NCI-H524 (cell line): ENCODE data around the gene TUBGCP5.

Experiments
- DNase-seq, 2 experiments: peaks; one replicate each; lab custom pipeline; 2025; lab: John Stamatoyannopoulos, UW

TUBGCP5 gene

GRCh38 chr15:22978691-22979237 lies 60.6 kb downstream of the TUBGCP5 start:
- DNase-seq, result peak in 1 of 2 experiments; percentile 42

DNA sequence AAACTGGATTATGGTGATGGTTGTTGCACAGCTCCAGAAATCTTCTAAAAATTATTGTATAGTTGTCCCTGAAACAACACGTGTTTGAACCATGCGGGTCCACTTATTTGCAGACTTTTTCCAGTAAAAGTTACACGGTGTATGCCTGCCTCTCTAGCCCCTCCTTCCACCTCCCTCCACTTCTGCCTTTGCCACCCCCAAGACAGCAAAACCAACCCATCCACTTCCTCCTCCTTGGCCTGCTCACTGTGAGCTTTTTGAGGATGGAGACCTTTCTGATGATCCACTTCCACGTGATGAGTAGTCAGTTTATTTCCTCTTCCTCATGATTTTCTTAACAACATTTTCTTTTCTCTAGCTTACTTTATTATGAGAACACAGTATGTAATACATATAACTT lies 64.6 kb downstream of the TUBGCP5 start:
- DNase-seq, result no peak

- DNase-seq, result no peak
Observed at GRCh38 chr15:22973987-22974386, 65.4 kb downstream of the TUBGCP5 start.

GRCh38 chr15:22973286-22973685 lies 66.1 kb downstream of the TUBGCP5 start:
- DNase-seq, result no peak

DNA sequence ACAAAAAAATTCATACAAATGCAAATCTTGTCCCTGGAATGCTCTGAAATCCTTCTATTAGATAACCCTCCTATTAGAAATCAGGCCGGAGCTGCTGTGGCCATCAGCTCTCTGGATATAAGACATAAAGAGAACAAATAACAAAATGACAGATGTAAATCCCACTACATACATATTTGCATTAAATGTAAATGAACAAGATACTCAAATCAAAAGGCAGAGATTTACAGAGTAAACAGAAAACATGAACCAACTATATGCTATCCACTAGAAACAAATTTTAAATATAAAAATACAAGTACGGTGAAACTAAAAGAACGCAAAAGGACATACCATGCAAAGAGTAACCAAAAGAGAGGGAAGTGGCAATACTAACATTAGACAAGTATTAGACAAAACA lies 69.9 kb downstream of the TUBGCP5 start:
- no peak for DNase-seq

- DNase-seq, result no peak
Observed at GRCh38 chr15:22968366-22968765, 71.0 kb downstream of the TUBGCP5 start.

- no peak for DNase-seq
Observed at GRCh38 chr15:22967084-22967770, 72.1 kb downstream of the TUBGCP5 start.

DNA sequence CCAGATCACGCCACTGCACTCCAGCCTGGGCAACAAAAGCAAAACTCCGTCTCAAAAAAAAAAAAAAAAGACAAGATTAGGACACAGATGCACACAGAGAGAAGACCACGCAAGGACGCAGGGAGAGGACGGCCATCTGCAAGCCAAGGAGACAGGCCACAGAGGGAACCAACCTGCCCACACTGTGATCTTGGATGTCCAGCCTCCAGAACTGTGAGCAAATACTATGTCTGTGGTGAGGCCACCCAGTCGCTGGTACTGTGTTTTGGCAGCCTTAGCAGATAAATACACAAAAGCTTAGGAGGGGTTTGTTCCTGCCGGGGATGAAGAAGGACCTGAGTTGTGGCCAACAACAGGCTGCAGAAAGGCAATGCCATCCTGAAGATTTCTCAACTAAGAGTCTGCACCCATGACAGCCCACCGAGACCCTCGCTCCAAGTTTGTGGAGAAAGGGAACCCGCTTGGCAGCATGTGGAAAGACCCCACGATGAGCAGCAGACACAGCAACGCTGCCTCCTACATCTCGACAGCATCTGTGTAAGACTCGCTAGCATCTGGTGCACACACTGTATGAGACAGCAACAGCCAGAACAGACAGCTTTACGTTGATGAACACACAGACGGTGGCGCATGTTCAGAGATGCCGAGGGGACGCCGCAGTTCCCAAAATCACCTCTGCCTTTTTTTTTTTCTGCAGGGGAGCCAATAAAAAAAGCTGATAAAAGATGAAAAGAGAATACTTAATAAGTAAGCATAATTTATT lies 72.9 kb downstream of the TUBGCP5 start:
- DNase-seq, result no peak

- DNase-seq, result no peak
Observed at GRCh38 chr15:22963641-22964040, 75.7 kb downstream of the TUBGCP5 start.

GRCh38 chr15:22962611-22963010 lies 76.8 kb downstream of the TUBGCP5 start:
- DNase-seq, result no peak

- DNase-seq, result no peak
Observed at GRCh38 chr15:22961762-22962161, 77.6 kb downstream of the TUBGCP5 start.

DNA sequence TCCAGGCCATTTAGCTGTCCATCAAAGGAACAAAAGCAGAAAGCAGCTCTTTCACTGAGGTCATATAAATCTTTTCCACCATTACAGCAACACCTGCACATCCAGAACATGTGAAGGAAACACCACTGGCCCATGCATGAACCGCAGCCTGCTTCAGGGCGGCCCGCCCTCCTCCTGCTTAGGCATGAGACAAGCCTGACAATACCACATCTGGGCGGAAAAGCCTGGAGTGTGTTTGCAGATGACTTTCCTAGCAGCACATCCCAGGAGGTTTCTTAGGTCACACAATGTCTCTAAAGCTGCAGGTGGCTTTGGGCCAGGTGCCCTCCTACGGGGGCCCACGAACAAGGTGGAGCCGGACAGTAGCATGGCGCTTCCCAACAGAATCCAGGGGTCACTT lies 78.8 kb downstream of the TUBGCP5 start:
- no peak for DNase-seq

DNA sequence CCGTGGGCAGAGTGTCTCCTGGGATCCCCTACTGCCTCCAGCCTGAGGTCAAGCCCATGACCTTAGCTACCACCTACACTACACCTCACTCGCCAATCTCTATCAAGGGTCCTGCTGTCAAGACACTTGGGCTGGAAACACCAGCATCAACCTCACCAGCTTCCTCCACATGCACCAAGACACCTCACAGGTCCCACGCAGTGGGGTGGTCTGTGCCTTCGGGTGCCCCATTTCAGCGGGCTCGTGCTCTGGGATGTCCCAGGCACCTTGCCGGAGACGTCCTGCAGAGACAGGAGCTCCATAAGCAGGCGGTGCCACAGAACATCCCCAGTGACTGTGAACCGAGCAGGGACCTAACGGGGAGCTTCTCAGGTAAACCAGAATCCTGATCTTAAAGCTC lies 79.2 kb downstream of the TUBGCP5 start:
- no peak for DNase-seq

GRCh38 chr15:22959321-22960101 lies 79.9 kb downstream of the TUBGCP5 start:
- no peak for DNase-seq

GRCh38 chr15:22958487-22959280 lies 80.7 kb downstream of the TUBGCP5 start:
- no peak for DNase-seq

- no peak for DNase-seq
Observed at GRCh38 chr15:22956978-22957260, 82.5 kb downstream of the TUBGCP5 start.

DNA sequence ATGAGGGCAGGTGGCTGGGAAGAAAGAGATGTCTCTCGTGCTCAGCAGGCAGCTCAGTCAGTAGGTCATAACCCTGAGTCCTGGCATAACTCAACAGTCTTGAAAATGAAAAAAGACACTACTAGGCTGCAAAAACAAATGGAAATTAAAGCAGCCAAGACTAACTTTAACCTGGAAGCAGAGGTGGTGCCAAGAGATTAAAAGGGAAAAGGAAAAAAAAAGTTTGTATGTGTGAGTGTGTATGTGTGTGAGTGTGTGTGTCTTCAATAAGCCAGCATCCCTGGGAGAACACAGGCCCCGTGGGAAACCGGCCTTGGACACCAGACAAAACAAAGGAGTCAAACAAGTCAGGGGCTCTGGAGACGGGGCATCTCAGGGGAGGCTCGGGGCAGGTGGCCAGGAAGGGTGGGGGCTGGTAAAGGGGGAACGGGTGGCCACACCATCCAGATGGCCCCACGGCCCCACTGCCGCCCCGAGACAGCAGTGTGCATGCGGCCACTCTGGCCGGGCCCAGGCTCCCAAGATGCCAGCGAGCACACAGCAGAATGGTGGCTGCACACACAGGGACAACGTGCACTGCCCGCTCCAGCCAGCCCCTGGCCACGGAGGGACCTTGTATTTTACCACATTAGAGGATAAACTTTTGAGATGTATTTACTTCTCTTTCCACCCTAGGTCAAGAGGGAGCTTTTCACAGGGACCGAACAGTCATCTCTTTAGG lies 83.0 kb downstream of the TUBGCP5 start:
- peak in 1 of 2 experiments; percentile 24 for DNase-seq

GRCh38 chr15:22955544-22956119 lies 83.7 kb downstream of the TUBGCP5 start:
- DNase-seq, result no peak

- no peak for DNase-seq
Observed at GRCh38 chr15:22954798-22955543, 84.4 kb downstream of the TUBGCP5 start.

GRCh38 chr15:22954326-22954725 lies 85.0 kb downstream of the TUBGCP5 start:
- no peak for DNase-seq
